Hindlimb muscle (tissue), 1 donor: ENCODE measurements around the gene KRTAP15-1. TPM values are rescaled to one million over a fixed set of nuclear protein-coding genes. Genes with fewer than 3 reads are reported as not detected.

Experiments
- polyA plus RNA-seq: library from polyadenylated mRNA; unstranded; fragments of 120-200 nt; gene quantifications from one replicate; pipeline ENCODE4 v1.2.1, GENCODE V29; 2013; ENCODE audit not compliant: insufficient read length

The KRTAP15-1 gene
- polyA plus RNA-seq, 1 donor: not detected

Other genes starting within 250 kb of the KRTAP15-1 start
- gene CLDN8, start 224.2 kb upstream of the KRTAP15-1 start, polyA plus RNA-seq: not detected
- gene KRTAP24-1, start 157.3 kb upstream of the KRTAP15-1 start, polyA plus RNA-seq: not detected
- gene KRTAP25-1, start 150.8 kb upstream of the KRTAP15-1 start, polyA plus RNA-seq: not detected
- not detected for gene KRTAP26-1, start 120.0 kb upstream of the KRTAP15-1 start, polyA plus RNA-seq
- gene KRTAP27-1, start 102.6 kb upstream of the KRTAP15-1 start, polyA plus RNA-seq: not detected
- gene KRTAP23-1, start 91.7 kb upstream of the KRTAP15-1 start, polyA plus RNA-seq: not detected
- gene KRTAP13-2, start 68.0 kb upstream of the KRTAP15-1 start, polyA plus RNA-seq: not detected
- gene KRTAP13-1, start 44.2 kb upstream of the KRTAP15-1 start, polyA plus RNA-seq: not detected
- gene KRTAP13-3, start 14.3 kb upstream of the KRTAP15-1 start, polyA plus RNA-seq: not detected
- gene KRTAP13-4, start 10.1 kb upstream of the KRTAP15-1 start, polyA plus RNA-seq: not detected
- not detected for gene KRTAP19-1, start 40.1 kb downstream of the KRTAP15-1 start, polyA plus RNA-seq
- not detected for gene KRTAP19-2, start 47.2 kb downstream of the KRTAP15-1 start, polyA plus RNA-seq
- gene KRTAP19-3, start 51.7 kb downstream of the KRTAP15-1 start, polyA plus RNA-seq: not detected
- not detected for gene KRTAP19-4, start 56.9 kb downstream of the KRTAP15-1 start, polyA plus RNA-seq
- gene KRTAP19-5, start 61.9 kb downstream of the KRTAP15-1 start, polyA plus RNA-seq: not detected
- gene KRTAP19-6, start 101.6 kb downstream of the KRTAP15-1 start, polyA plus RNA-seq: not detected
- gene KRTAP19-7, start 121.0 kb downstream of the KRTAP15-1 start, polyA plus RNA-seq: not detected
- gene KRTAP22-2, start 150.1 kb downstream of the KRTAP15-1 start, polyA plus RNA-seq: not detected
- gene KRTAP6-3, start 152.2 kb downstream of the KRTAP15-1 start, polyA plus RNA-seq: not detected
- not detected for gene KRTAP6-2, start 158.6 kb downstream of the KRTAP15-1 start, polyA plus RNA-seq
- not detected for gene KRTAP22-1, start 160.8 kb downstream of the KRTAP15-1 start, polyA plus RNA-seq
- not detected for gene KRTAP6-1, start 173.7 kb downstream of the KRTAP15-1 start, polyA plus RNA-seq
- not detected for gene KRTAP20-1, start 176.2 kb downstream of the KRTAP15-1 start, polyA plus RNA-seq
- gene KRTAP20-4, start 180.4 kb downstream of the KRTAP15-1 start, polyA plus RNA-seq: not detected
- gene KRTAP20-2, start 194.9 kb downstream of the KRTAP15-1 start, polyA plus RNA-seq: not detected
- gene KRTAP20-3, start 202.6 kb downstream of the KRTAP15-1 start, polyA plus RNA-seq: not detected